Measurements from ENCODE around the gene PLXNB3.

- TF ChIP-seq POLR2A (IDR thresholded peaks at IDR 0.05; ENCODE audit: low read length) = no peak
- TF ChIP-seq GATA1 (IDR thresholded peaks at IDR 0.05; ENCODE audit: low read depth, low read length) = no peak
Observed at GRCh38 chrX:153780678-153781427, 16.8 kb downstream of the PLXNB3 start, which contains the start of gene SRPK3.
